Activated CD8-positive, alpha-beta T cell treated with anti-CD3 and anti-CD28 coated beads for 36 hours (primary cell): Measurements from ENCODE around the gene INKA2. TPM values are rescaled to one million over a fixed set of nuclear protein-coding genes. Genes with fewer than 3 reads are reported as not detected.

Experiments used
- ATAC-seq: fragments of 200-7000 bp; cut with Tn5 transposase; one replicate; pipeline ENCODE4 v1.10.0; 2021; ENCODE audit warnings: mild to moderate bottlenecking, moderate library complexity
- CTCF ChIA-PET: fragments of 350-600 bp; sonication (Branson Sonifier 250); formaldehyde crosslinking; loops from one replicate; lab custom pipeline; 2021; ENCODE audit warnings: antibody characterized with exemption; lab: Charles Lee
- POLR2A ChIA-PET: fragments of 350-600 bp; sonication (Branson Sonifier 250); formaldehyde crosslinking; loops from one replicate; lab custom pipeline; 2021; ENCODE audit warnings: antibody characterized with exemption; lab: Charles Lee
- DNase-seq: peaks from one replicate; pipeline ENCODE4 v3.0.0-alpha.2; 2020
- H3K27ac Mint-ChIP-seq: one replicate; pipeline ENCODE4 v1.8.0; 2021; ENCODE audit warnings: mild to moderate bottlenecking, mixed read lengths
- H3K27me3 Mint-ChIP-seq: one replicate; pipeline ENCODE4 v1.8.0; 2021; ENCODE audit warnings: mixed read lengths
- H3K36me3 Mint-ChIP-seq: one replicate; pipeline ENCODE4 v1.8.0; 2021; ENCODE audit warnings: low read depth, mixed read lengths
- H3K4me1 Mint-ChIP-seq: one replicate; pipeline ENCODE4 v1.8.0; 2021; ENCODE audit warnings: low read depth, mixed read lengths
- H3K4me3 Mint-ChIP-seq: one replicate; pipeline ENCODE4 v1.8.0; 2021; ENCODE audit warnings: mild to moderate bottlenecking, moderate library complexity, mixed read lengths
- H3K9me3 Mint-ChIP-seq: one replicate; pipeline ENCODE4 v1.8.0; 2021; ENCODE audit warnings: mixed read lengths
- CTCF ChIP-seq: fragments of 200-600 bp; IDR thresholded peaks from one replicate; pipeline ENCODE4 v1.8.0; 2022; ENCODE audit warnings: antibody characterized with exemption, mild to moderate bottlenecking
- intact Hi-C: fragments of 100-400 bp; cut with micrococcal nuclease; formaldehyde crosslinking; loops from one replicate; pipeline ENCODE4 v1.10.0; 2022
- total RNA-seq, 2 experiments: library from RNA; stranded (reverse); gene quantifications; one replicate each; pipeline ENCODE4 v1.2.3, GENCODE V29; 2021

The INKA2 gene
- total RNA-seq, 2 experiments from 2014 or later: 1.7 to 2.3 TPM

- Mint-ChIP-seq H3K27me3 (peaks cover 14% of the 10 kb centered on the region), H3K27ac (no peak overlapping the region), H3K9me3 (no peaks in the 10 kb centered on the region), H3K36me3 (no peaks in the 10 kb centered on the region), H3K4me1 (peaks cover 11% of the 10 kb centered on the region), H3K4me3 (no peak overlapping the region)
- CTCF ChIA-PET: interaction anchor here (0.9 to 5.3 kb wide), 5 partner anchors 13 to 35 kb away, joined by 3 to 31 read pairs (median 3); no protein-coding TSS in a partner anchor
- ATAC-seq (no peak), DNase-seq (no peak)
- TF ChIP-seq CTCF: no peak
- intact Hi-C loops: no loop called here
- POLR2A ChIA-PET: interaction anchor here (0.6 to 0.9 kb wide), 2 partner anchors 17 to 24 kb away, joined by 3 to 4 read pairs; no protein-coding TSS in a partner anchor
Observed at GRCh38 chr1:111734426-111734825, 4.8 kb downstream of the INKA2 start.

- ATAC-seq (no peak), DNase-seq (no peak)
- intact Hi-C loops: no loop called here
- Mint-ChIP-seq H3K9me3 (no peaks in the 10 kb centered on the region), H3K36me3 (no peaks in the 10 kb centered on the region), H3K27ac (no peak overlapping the region), H3K4me1 (peaks cover 11% of the 10 kb centered on the region), H3K4me3 (no peak overlapping the region), H3K27me3 (peaks cover 14% of the 10 kb centered on the region)
- ChIA-PET POLR2A (interaction anchor here (0.6 to 1.5 kb wide), 3 partner anchors 13 to 23 kb away, joined by 3 to 4 read pairs (median 4); no protein-coding TSS in a partner anchor), CTCF (interaction anchor here (0.6 to 5.3 kb wide), 7 partner anchors 9 to 35 kb away, joined by 3 to 31 read pairs (median 3); no protein-coding TSS in a partner anchor)
- TF ChIP-seq CTCF: no peak
Observed at GRCh38 chr1:111733992-111734341, 5.2 kb downstream of the INKA2 start.

GRCh38 chr1:111733183-111733991, 5.8 kb downstream of the INKA2 start:
- H3K36me3 Mint-ChIP-seq: no peaks in the 10 kb centered on the region
- ATAC-seq (no peak), DNase-seq (no peak)
- peaks cover 8% of the 10 kb centered on the region for H3K4me1 Mint-ChIP-seq
- H3K9me3 Mint-ChIP-seq: no peaks in the 10 kb centered on the region
- no peak for TF ChIP-seq CTCF
- intact Hi-C loops: no loop called here
- ChIA-PET CTCF (interaction anchor here (0.6 to 5.3 kb wide), 5 partner anchors 9 to 22 kb away, joined by 3 to 31 read pairs (median 3); no protein-coding TSS in a partner anchor), POLR2A (interaction anchor here (1.5 kb wide), 1 partner anchor 13 kb away, joined by 4 read pairs; no protein-coding TSS in a partner anchor)
- H3K27ac Mint-ChIP-seq: no peak overlapping the region
- H3K27me3 Mint-ChIP-seq: peaks cover 12% of the 10 kb centered on the region
- no peak overlapping the region for H3K4me3 Mint-ChIP-seq

GRCh38 chr1:111732718-111733117, 6.5 kb downstream of the INKA2 start:
- TF ChIP-seq CTCF: no peak
- H3K27ac Mint-ChIP-seq: no peak overlapping the region
- no peak for ATAC-seq
- ChIA-PET CTCF (interaction anchor here (0.9 to 5.3 kb wide), 2 partner anchors 18 to 37 kb away, joined by 4 to 31 read pairs; no protein-coding TSS in a partner anchor), POLR2A (interaction anchor here (1.5 kb wide), 1 partner anchor 12 kb away, joined by 4 read pairs; no protein-coding TSS in a partner anchor)
- H3K4me3 Mint-ChIP-seq: no peak overlapping the region
- H3K27me3 Mint-ChIP-seq: peaks cover 8% of the 10 kb centered on the region
- no peak for DNase-seq
- peaks cover 4% of the 10 kb centered on the region for H3K4me1 Mint-ChIP-seq
- intact Hi-C loops: no loop called here
- H3K9me3 Mint-ChIP-seq: no peaks in the 10 kb centered on the region
- H3K36me3 Mint-ChIP-seq: no peaks in the 10 kb centered on the region
